Liver (tissue), 9 donors: ENCODE measurements around the gene TERF2IP. TPM values are rescaled to one million over a fixed set of nuclear protein-coding genes. Genes with fewer than 3 reads are reported as not detected.

ENCODE experiments used
- DNase-seq: peaks from one replicate; pipeline ENCODE4 v3.0.0-alpha.2; 2017; ENCODE audit warnings: low spot score
- H3K27ac ChIP-seq, 2 donors: one replicate each; pipeline ENCODE4 v1.7.0; 2013; ENCODE audit warnings: inconsistent platforms in 2 of 2, low read length in 2 of 2, control low read depth in 1 of 2, low read depth in 1 of 2, mild to moderate bottlenecking in 1 of 2
- H3K27me3 ChIP-seq, 4 donors: one replicate each; pipeline versions ENCODE4 v1.6.1 to v1.7.0; 2013; ENCODE audit warnings: low read length in 3 of 4, inconsistent platforms in 1 of 4, mild to moderate bottlenecking in 1 of 4, moderate library complexity in 1 of 4; ENCODE audit not compliant: control insufficient read depth in 4 of 4, insufficient read depth in 4 of 4
- H3K36me3 ChIP-seq, 4 donors: one replicate each; pipeline versions ENCODE4 v1.6.1 to v1.7.0; 2013; ENCODE audit warnings: low read length in 3 of 4, mild to moderate bottlenecking in 3 of 4, low read depth in 1 of 4, moderate library complexity in 1 of 4; ENCODE audit not compliant: control insufficient read depth in 4 of 4, insufficient read depth in 3 of 4
- H3K4me1 ChIP-seq, 4 donors: one replicate each; pipeline versions ENCODE4 v1.6.1 to v1.7.0; 2013; ENCODE audit warnings: low read length in 3 of 4, mild to moderate bottlenecking in 3 of 4, moderate library complexity in 1 of 4; ENCODE audit not compliant: control insufficient read depth in 4 of 4, insufficient read depth in 4 of 4
- H3K4me3 ChIP-seq, 3 donors: one replicate each; pipeline versions ENCODE4 v1.6.1 to v1.7.0; 2013; ENCODE audit warnings: low read length in 3 of 3, control low read depth in 1 of 3, low read depth in 1 of 3, mild to moderate bottlenecking in 1 of 3
- H3K9ac ChIP-seq, 2 donors: one replicate each; pipeline ENCODE4 v1.7.0; 2013; ENCODE audit warnings: low read length in 2 of 2, mild to moderate bottlenecking in 2 of 2, moderate library complexity in 2 of 2, control low read depth in 1 of 2, low read depth in 1 of 2
- H3K9me3 ChIP-seq, 4 donors: one replicate each; pipeline versions ENCODE4 v1.6.1 to v1.7.0; 2013; ENCODE audit warnings: low read length in 3 of 4; ENCODE audit not compliant: control insufficient read depth in 4 of 4
- FOXA1 ChIP-seq: IDR thresholded peaks from 2 replicates; pipeline ENCODE4 v1.6.1; 2016; ENCODE audit warnings: antibody characterized with exemption
- FOXA2 ChIP-seq: IDR thresholded peaks from 2 replicates; pipeline ENCODE4 v1.6.1; 2016; ENCODE audit warnings: antibody characterized with exemption
- GABPA ChIP-seq, 2 donors: IDR thresholded peaks in 1 of 2; conservative IDR thresholded peaks in 1 of 2; 2 replicates each; pipeline ENCODE4 v1.6.1; 2016; ENCODE audit warnings: antibody characterized with exemption in 2 of 2, mild to moderate bottlenecking in 1 of 2, moderate library complexity in 1 of 2
- HNF4A ChIP-seq, 2 donors: conservative IDR thresholded peaks; 2 replicates each; pipeline ENCODE4 v1.6.1; 2016; ENCODE audit warnings: antibody characterized with exemption in 2 of 2, mild to moderate bottlenecking in 2 of 2
- JUND ChIP-seq, 2 donors: IDR thresholded peaks; 2 replicates each; pipeline ENCODE4 v1.6.1; 2016; ENCODE audit warnings: antibody characterized with exemption in 2 of 2
- NR2F2 ChIP-seq: IDR thresholded peaks from 2 replicates; pipeline ENCODE4 v1.6.1; 2016; ENCODE audit warnings: antibody characterized with exemption
- RAD21 ChIP-seq, 2 donors: IDR thresholded peaks; 2 replicates each; pipeline ENCODE4 v1.6.1; 2016; ENCODE audit warnings: antibody characterized with exemption in 2 of 2, mild to moderate bottlenecking in 2 of 2
- RXRA ChIP-seq, 2 donors: IDR thresholded peaks; 2 replicates each; pipeline ENCODE4 v1.6.1; 2017 to 2018; ENCODE audit warnings: antibody characterized with exemption in 2 of 2, mild to moderate bottlenecking in 1 of 2
- SP1 ChIP-seq: IDR thresholded peaks from 2 replicates; pipeline ENCODE4 v1.6.1; 2018; ENCODE audit warnings: antibody characterized with exemption, mild to moderate bottlenecking
- TAF1 ChIP-seq: conservative IDR thresholded peaks from 2 replicates; pipeline ENCODE4 v1.6.1; 2016; ENCODE audit warnings: antibody characterized with exemption, mild to moderate bottlenecking
- WGBS: extraction: QIAGEN DNeasy Blood & Tissue Kit; methylation state at CpG from one replicate; pipeline ENCODE4 v1.1.7; 2013; 5-methylcytosine and 5-hydroxymethylcytosine counted together
- polyA plus RNA-seq, 2 donors: library from polyadenylated mRNA; stranded (reverse) in 1 of 2; unstranded in 1 of 2; fragments of 200-250 nt in 1 of 2; fragments of >200 nt in 1 of 2; fragmentation: Nextera tagmentation in 1 of 2; extraction: Ambion mirVana in 1 of 2; gene quantifications; one replicate each; pipeline versions ENCODE4 v1.2.1 to v1.2.3, GENCODE V29; 2013 to 2015
- total RNA-seq, 2 donors: library from RNA; depleted of rRNA; stranded (reverse); fragments of >200 nt; gene quantifications; one replicate each; pipeline ENCODE4 v1.2.3, GENCODE V29; 2014
- TF ChIP-seq, protein P1 (sequence below): fragments of 150-350 bp; IDR thresholded peaks from 2 replicates; pipeline ENCODE4 v1.5.1; 2017; ENCODE audit warnings: improper control_type of control experiment, low read depth, low read length; ENCODE audit not compliant: missing input control
- TF ChIP-seq, protein P2 (sequence below): IDR thresholded peaks from 2 replicates; pipeline ENCODE4 v1.6.1; 2016; ENCODE audit warnings: antibody characterized with exemption
- TF ChIP-seq, protein P3 (sequence below): IDR thresholded peaks from 2 replicates; pipeline ENCODE4 v1.6.1; 2016; ENCODE audit warnings: antibody characterized with exemption
- TF ChIP-seq, protein P4 (sequence below): IDR thresholded peaks from 2 replicates; pipeline ENCODE4 v1.6.1; 2016; ENCODE audit warnings: antibody characterized with exemption
- donor health status: healthy.
- donor health status: healthy.
- donor health status: healthy.
- donor health status: healthy.
- donor health status: healthy.

The TERF2IP gene
- total and polyA plus RNA-seq, 4 donors: 21.7 to 69.5 (median 23.2) TPM

DNA sequence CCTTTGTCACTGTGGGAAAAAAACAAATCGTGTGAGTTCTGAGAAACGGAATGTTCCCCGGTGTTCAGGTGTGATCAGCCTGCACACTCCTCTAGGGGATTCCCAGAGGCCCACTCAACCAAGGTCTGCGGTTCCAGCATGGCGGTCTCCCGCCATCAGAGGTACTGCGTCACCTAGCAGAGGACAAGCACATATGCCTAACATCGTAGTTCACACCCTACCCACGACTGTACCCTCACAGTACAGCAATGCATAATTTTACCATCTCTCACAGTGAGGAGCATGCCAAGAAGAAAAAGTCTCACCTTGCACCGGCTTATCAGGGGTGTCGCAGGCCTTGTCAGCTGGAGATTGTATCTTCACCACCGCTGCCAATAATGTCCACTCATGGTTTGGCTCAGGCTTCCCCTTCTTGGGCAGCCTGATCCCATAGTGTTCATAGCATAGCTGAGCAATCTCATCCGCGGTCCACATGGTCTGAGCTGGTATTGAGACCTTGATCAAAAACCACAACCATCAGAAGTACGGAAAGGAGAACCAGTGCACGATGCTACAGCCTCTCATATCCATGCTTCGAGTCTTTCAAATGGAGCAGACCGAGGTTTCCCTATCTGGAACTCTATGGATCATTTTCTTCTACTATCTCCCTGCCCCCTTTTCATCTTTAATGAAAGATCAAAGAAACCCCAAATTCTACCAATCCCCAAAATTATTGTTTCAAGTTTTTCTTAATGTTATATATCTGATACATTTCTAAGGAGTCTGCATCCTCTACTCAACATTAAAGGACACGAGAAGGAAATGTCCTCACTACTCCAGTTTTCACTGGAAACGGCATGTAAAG is 27.0 kb upstream of the TERF2IP start:
- peaks cover 1 to 31% (median 18%) of the 10 kb centered on the region in 4 donors for H3K36me3 ChIP-seq

DNA sequence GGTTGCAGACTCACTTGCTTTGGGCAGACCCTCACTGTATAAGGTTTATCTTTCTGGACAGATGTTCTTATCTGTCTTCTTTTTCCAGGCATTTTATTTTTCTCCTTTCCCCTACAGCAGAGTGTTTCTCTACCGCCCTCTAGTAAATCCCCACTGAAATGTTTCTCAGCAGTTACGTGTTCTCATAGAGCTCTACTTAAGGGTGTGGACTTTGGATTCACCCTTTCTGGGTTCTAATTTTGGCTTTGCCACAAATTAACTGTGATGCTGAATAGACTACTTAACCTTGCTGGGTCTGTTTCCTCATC is 26.4 kb upstream of the TERF2IP start:
- Histone ChIP-seq H3K4me1 (peaks cover 0 to 17% (median 10%) of the 10 kb centered on the region in 4 donors), H3K9ac (no peak overlapping the region), H3K4me3 (no peak overlapping the region), H3K9me3 (no peaks in the 10 kb centered on the region), H3K27me3 (no peaks in the 10 kb centered on the region), H3K27ac (no peak overlapping the region), H3K36me3 (peaks cover 1 to 32% (median 16%) of the 10 kb centered on the region in 4 donors)
- TF ChIP-seq HNF4A (conservative IDR thresholded peaks at IDR 0.05) (peak in 1 of 2 donors; percentile 19), RXRA (IDR thresholded peaks at IDR 0.05) (no peak), RAD21 (IDR thresholded peaks at IDR 0.05) (peak; percentile 40 to 57)
- TF ChIP-seq, protein P1, sequence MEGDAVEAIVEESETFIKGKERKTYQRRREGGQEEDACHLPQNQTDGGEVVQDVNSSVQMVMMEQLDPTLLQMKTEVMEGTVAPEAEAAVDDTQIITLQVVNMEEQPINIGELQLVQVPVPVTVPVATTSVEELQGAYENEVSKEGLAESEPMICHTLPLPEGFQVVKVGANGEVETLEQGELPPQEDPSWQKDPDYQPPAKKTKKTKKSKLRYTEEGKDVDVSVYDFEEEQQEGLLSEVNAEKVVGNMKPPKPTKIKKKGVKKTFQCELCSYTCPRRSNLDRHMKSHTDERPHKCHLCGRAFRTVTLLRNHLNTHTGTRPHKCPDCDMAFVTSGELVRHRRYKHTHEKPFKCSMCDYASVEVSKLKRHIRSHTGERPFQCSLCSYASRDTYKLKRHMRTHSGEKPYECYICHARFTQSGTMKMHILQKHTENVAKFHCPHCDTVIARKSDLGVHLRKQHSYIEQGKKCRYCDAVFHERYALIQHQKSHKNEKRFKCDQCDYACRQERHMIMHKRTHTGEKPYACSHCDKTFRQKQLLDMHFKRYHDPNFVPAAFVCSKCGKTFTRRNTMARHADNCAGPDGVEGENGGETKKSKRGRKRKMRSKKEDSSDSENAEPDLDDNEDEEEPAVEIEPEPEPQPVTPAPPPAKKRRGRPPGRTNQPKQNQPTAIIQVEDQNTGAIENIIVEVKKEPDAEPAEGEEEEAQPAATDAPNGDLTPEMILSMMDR: peak; percentile 30
- WGBS: 66% methylated on average over 2 of the region's 2 CpGs
- no peak for DNase-seq

More for the DNA sequence above, 27.0 kb upstream of the TERF2IP start:
- Histone ChIP-seq H3K9me3 (no peaks in the 10 kb centered on the region), H3K4me1 (peaks cover 0 to 17% (median 10%) of the 10 kb centered on the region in 4 donors), H3K9ac (no peak overlapping the region), H3K27me3 (no peaks in the 10 kb centered on the region), H3K27ac (no peak overlapping the region), H3K4me3 (no peak overlapping the region)
- TF ChIP-seq, protein P1: no peak
- TF ChIP-seq RXRA (IDR thresholded peaks at IDR 0.05) (no peak), RAD21 (IDR thresholded peaks at IDR 0.05) (no peak), GABPA (IDR thresholded peaks at IDR 0.05 in 1 of 2, conservative IDR thresholded peaks at IDR 0.05 in 1 of 2) (no peak), FOXA2 (no peak), TAF1 (no peak)
- TF ChIP-seq, protein P2, sequence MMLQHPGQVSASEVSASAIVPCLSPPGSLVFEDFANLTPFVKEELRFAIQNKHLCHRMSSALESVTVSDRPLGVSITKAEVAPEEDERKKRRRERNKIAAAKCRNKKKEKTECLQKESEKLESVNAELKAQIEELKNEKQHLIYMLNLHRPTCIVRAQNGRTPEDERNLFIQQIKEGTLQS: no peak
- 88% methylated on average over 20 of the region's 20 CpGs for WGBS
- peak; percentile 55 for DNase-seq

DNA sequence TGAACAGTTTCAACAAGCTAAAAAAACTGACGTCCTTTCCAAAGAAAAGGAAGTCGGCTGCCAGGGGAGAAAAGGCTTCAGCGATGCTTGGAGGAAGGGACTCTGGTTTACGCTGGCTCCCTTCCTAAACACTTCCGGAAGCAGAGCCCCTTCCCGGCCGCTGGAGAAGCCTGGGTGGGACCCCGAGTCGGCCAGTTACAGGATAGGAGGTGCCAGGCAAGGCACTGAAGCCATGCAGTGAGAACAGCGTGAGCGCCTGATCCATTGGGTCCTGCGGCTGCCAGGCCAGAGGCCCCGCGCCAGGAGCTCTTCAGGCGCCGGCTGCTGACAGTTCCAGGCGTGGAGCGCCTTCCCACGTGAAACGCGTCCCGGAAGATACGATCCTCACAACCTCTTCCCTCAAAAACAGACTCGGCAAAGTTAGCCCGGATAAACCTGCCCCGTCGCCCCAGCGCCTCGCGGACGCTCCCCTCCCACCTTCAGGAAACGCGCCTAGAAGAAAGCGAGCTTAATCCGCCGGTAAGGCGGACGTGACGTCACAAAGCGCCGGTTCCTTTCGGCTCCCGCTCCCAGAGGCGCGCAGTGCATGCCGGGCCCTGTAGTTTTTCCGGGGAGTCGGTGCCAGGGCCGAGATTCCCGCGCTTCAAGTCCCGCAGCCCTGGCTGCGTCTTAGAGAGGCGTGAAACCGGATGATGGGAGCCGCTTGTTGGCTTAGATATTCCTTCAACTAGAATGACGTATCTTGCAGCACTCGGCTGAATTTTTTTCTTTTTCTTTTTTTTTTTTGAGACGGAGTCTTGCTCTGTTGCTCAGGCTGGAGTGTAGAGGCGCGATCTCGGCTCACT is 24.6 kb upstream of the TERF2IP start, which contains the start of gene ADAT1:
ADAT1 (minus strand) TSS at position 521 of the 845 bp plus-strand sequence. CDS start 2,482 bp downstream, outside the sequence.
- Histone ChIP-seq H3K4me1 (peaks cover 0 to 17% (median 10%) of the 10 kb centered on the region in 4 donors), H3K9ac (peak within 1 kb of the TSS; percentile 57 to 95), H3K27ac (peak within 1 kb of the TSS; percentile 81 to 89), H3K4me3 (peak within 1 kb of the TSS; percentile 79 to 94 (median 88)), H3K9me3 (no peaks in the 10 kb centered on the region), H3K27me3 (no peaks in the 10 kb centered on the region), H3K36me3 (peaks cover 1 to 37% (median 18%) of the 10 kb centered on the region in 4 donors)
- peak; percentile 96 for DNase-seq
- under 1% methylated on average over 62 of the region's 62 CpGs for WGBS
- TF ChIP-seq FOXA2: no peak
- TF ChIP-seq, protein P1: no peak
- no peak for TF ChIP-seq JUND (IDR thresholded peaks at IDR 0.05)
- TF ChIP-seq SP1: peak; percentile 52
- TF ChIP-seq GABPA (IDR thresholded peaks at IDR 0.05 in 1 of 2, conservative IDR thresholded peaks at IDR 0.05 in 1 of 2): peak; percentile 84 to 95
- TF ChIP-seq TAF1: no peak
- TF ChIP-seq, protein P3, sequence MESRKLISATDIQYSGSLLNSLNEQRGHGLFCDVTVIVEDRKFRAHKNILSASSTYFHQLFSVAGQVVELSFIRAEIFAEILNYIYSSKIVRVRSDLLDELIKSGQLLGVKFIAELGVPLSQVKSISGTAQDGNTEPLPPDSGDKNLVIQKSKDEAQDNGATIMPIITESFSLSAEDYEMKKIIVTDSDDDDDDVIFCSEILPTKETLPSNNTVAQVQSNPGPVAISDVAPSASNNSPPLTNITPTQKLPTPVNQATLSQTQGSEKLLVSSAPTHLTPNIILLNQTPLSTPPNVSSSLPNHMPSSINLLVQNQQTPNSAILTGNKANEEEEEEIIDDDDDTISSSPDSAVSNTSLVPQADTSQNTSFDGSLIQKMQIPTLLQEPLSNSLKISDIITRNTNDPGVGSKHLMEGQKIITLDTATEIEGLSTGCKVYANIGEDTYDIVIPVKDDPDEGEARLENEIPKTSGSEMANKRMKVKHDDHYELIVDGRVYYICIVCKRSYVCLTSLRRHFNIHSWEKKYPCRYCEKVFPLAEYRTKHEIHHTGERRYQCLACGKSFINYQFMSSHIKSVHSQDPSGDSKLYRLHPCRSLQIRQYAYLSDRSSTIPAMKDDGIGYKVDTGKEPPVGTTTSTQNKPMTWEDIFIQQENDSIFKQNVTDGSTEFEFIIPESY: peak; percentile 99
- no peak for TF ChIP-seq RXRA (IDR thresholded peaks at IDR 0.05)
- no peak for TF ChIP-seq FOXA1
- TF ChIP-seq, protein P4, sequence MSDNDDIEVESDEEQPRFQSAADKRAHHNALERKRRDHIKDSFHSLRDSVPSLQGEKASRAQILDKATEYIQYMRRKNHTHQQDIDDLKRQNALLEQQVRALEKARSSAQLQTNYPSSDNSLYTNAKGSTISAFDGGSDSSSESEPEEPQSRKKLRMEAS: peak; percentile 76
- no peak for TF ChIP-seq HNF4A (conservative IDR thresholded peaks at IDR 0.05)
- TF ChIP-seq RAD21 (IDR thresholded peaks at IDR 0.05): peak in 1 of 2 donors; percentile 28
- TF ChIP-seq NR2F2: no peak
